ENCODE measurements around the gene UGT1A4. TPM values are rescaled to one million over a fixed set of nuclear protein-coding genes. Genes with fewer than 3 reads are reported as not detected.

Gene UGT1A4
- total RNA-seq, 1 donor from 2014 or later, result not detected

- Mint-ChIP-seq H3K4me1 (no peaks in the 10 kb centered on the region), H3K4me3 (no peak overlapping the region), H3K9me3 (no peaks in the 10 kb centered on the region), H3K27ac (no peak overlapping the region), H3K27me3 (ENCODE audit: low read depth) (peaks cover 33% of the 10 kb centered on the region), H3K36me3 (no peaks in the 10 kb centered on the region)
- TF ChIP-seq CTCF (IDR thresholded peaks at IDR 0.05; ENCODE audit: unreplicated experiment), result no peak
- no peak for DNase-seq (ENCODE audit: low spot score in 2 of 2, unreplicated experiment in 2 of 2)
Measured at GRCh38 chr2:233764761-233765160, 46.2 kb downstream of the UGT1A4 start.

GRCh38 chr2:233766416-233766815, 47.9 kb downstream of the UGT1A4 start:
- Mint-ChIP-seq H3K4me1 (no peaks in the 10 kb centered on the region), H3K36me3 (no peaks in the 10 kb centered on the region), H3K4me3 (no peak overlapping the region), H3K27me3 (ENCODE audit: low read depth) (peaks cover 36% of the 10 kb centered on the region), H3K9me3 (no peaks in the 10 kb centered on the region), H3K27ac (no peak overlapping the region)
- DNase-seq (ENCODE audit: low spot score in 2 of 2, unreplicated experiment in 2 of 2), result no peak
- TF ChIP-seq CTCF (IDR thresholded peaks at IDR 0.05; ENCODE audit: unreplicated experiment), result no peak

GRCh38 chr2:233768076-233768475, 49.5 kb downstream of the UGT1A4 start:
- no peak overlapping the region for H3K4me3 Mint-ChIP-seq
- no peaks in the 10 kb centered on the region for H3K36me3 Mint-ChIP-seq
- no peak overlapping the region for H3K27ac Mint-ChIP-seq
- H3K27me3 Mint-ChIP-seq (ENCODE audit: low read depth), result peaks cover 30% of the 10 kb centered on the region
- TF ChIP-seq CTCF (IDR thresholded peaks at IDR 0.05; ENCODE audit: unreplicated experiment), result no peak
- H3K4me1 Mint-ChIP-seq, result no peaks in the 10 kb centered on the region
- DNase-seq (ENCODE audit: low spot score in 2 of 2, unreplicated experiment in 2 of 2), result no peak
- H3K9me3 Mint-ChIP-seq, result no peaks in the 10 kb centered on the region

- peaks cover 18% of the 10 kb centered on the region for H3K27me3 Mint-ChIP-seq (ENCODE audit: low read depth)
- no peaks in the 10 kb centered on the region for H3K9me3 Mint-ChIP-seq
- H3K4me1 Mint-ChIP-seq, result no peaks in the 10 kb centered on the region
- no peak for TF ChIP-seq CTCF (IDR thresholded peaks at IDR 0.05; ENCODE audit: unreplicated experiment)
- no peaks in the 10 kb centered on the region for H3K36me3 Mint-ChIP-seq
- no peak overlapping the region for H3K4me3 Mint-ChIP-seq
- H3K27ac Mint-ChIP-seq, result no peak overlapping the region
- no peak for DNase-seq (ENCODE audit: low spot score in 2 of 2, unreplicated experiment in 2 of 2)
Measured at GRCh38 chr2:233769260-233769659, 50.7 kb downstream of the UGT1A4 start.

- H3K36me3 Mint-ChIP-seq, result no peaks in the 10 kb centered on the region
- peaks cover 11% of the 10 kb centered on the region for H3K9me3 Mint-ChIP-seq
- peaks cover 10% of the 10 kb centered on the region for H3K27me3 Mint-ChIP-seq (ENCODE audit: low read depth)
- H3K27ac Mint-ChIP-seq, result no peak overlapping the region
- DNase-seq (ENCODE audit: low spot score in 2 of 2, unreplicated experiment in 2 of 2), result no peak
- H3K4me1 Mint-ChIP-seq, result no peaks in the 10 kb centered on the region
- H3K4me3 Mint-ChIP-seq, result no peak overlapping the region
- no peak for TF ChIP-seq CTCF (IDR thresholded peaks at IDR 0.05; ENCODE audit: unreplicated experiment)
Measured at GRCh38 chr2:233772153-233772552, 53.6 kb downstream of the UGT1A4 start.

- H3K27me3 Mint-ChIP-seq (ENCODE audit: low read depth), result peaks cover 9% of the 10 kb centered on the region
- no peak for DNase-seq (ENCODE audit: low spot score in 2 of 2, unreplicated experiment in 2 of 2)
- no peak overlapping the region for H3K27ac Mint-ChIP-seq
- no peak for TF ChIP-seq CTCF (IDR thresholded peaks at IDR 0.05; ENCODE audit: unreplicated experiment)
- peaks cover 15% of the 10 kb centered on the region for H3K9me3 Mint-ChIP-seq
- H3K36me3 Mint-ChIP-seq, result no peaks in the 10 kb centered on the region
- H3K4me1 Mint-ChIP-seq, result no peaks in the 10 kb centered on the region
- no peak overlapping the region for H3K4me3 Mint-ChIP-seq
Measured at GRCh38 chr2:233772583-233772982, 54.0 kb downstream of the UGT1A4 start.

Measured in mesothelial cell of epicardium (in vitro differentiated cells).